GM18498 (cell line): ENCODE results near the gene LEP.
"Not testable (repeated sequence)": the region's sequence is repeated elsewhere in the genome, so short reads cannot be mapped to it uniquely, and the experiment has no call there.

Experiments used
- ATAC-seq: cut with Tn5 transposase; IDR thresholded peaks from one replicate; pipeline ENCODE4 v1.9.1; 2021; ENCODE audit warnings: mild to moderate bottlenecking, moderate library complexity; ENCODE audit not compliant: unreplicated experiment

The LEP gene

DNA sequence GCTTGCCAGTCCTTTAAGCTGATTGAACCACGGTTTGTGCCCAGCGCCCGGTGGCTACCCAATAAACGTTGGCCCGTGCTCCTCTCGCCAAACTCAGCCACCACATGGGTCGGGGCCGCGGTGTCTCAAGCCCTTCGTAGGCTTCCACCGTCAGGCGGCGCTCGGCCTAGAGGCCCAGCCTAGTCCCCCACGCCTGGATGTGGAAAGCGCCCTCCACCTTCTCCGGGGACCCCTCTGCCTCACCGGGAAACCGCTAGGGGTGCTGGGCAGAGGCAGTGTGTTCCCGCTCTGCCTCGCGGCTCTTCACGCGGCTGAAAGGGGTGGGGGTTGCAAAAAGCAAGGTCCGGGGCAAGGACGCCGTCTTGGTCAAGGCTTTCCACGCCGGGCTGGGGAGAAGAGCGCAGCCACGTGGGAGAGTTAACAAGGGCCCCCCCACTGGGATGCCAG is 29.8 kb downstream of the LEP start:
- no peak for ATAC-seq

DNA sequence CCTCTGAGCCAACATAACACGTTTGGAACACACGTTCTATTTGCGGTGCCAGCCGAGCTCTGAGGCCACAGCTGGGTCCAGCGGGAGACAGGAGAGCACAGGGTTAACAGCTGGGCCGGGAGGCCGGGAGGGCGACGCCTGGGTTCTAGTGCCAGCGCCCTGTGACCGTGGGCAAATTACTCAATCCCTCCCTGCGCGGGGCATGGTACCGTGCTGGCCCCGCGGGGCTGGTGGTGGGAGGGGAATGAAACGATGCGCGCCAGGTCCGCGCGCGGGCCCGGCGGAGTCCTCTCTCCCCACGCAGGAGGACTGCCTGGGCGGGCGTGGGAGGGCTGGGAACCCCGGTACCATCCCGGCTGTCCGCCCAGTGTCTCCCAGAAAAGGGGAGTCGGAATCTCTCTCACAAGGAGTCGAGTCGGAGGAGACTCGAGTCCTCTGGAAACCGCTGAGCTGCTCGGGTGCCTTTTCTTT is 30.4 kb downstream of the LEP start:
- no peak for ATAC-seq

DNA sequence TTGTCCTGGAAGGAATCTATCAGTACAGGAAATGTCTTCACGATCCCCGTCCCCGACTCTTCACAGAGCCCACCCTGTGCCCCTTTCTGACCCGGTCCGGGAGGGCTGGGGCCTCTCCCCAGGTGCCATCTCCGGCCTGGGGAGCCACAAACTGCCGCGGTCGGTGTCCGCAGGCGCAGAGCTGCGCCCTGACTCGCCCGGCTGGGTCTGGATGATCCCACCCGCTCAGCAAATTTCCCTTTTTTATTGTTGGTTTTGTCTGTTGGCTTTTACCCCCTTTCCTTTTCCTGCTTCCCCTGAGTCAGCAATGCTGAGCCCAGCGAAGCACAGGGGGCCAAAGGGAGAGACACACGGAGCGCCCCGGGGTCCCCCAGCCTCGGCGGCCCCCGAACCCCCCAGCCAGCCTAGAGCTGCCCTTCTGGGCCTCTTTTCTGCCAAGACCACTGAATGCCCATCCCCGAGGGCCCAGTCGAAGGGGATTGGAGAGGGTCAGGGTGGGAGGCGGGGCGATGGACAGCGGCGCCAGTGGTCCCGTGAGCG is 30.9 kb downstream of the LEP start:
- no peak for ATAC-seq

DNA sequence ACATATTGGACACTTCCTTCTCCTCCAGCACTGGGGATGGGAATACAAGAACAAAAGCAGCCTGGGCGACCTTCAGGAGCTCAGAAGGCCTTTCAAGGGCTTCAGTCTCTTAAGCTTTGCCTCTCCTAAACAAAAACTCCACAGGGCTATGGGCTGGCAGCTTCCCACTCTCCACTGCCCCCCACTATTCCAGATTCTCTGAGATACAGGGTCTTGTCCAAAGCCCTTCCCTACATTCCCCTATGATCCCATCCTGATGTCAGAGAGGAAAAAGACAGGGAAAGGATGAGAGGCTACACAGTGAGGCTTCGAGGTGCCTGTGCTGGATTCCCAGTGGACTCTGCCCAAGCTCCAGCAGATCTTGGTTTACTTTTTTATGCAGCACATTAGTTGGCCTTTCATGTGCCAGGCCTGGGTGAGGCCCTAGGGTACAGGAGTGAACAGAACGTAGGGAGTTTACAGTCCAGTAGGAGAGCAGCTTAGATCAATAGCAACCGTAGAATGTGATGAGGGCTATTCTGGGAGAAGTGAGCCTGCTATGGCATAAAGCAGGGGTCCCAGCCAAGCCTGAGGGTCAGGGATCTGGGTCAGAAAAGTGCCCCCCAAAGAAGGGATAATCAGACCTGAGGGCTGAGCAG is 33.3 kb downstream of the LEP start:
- no peak for ATAC-seq

DNA sequence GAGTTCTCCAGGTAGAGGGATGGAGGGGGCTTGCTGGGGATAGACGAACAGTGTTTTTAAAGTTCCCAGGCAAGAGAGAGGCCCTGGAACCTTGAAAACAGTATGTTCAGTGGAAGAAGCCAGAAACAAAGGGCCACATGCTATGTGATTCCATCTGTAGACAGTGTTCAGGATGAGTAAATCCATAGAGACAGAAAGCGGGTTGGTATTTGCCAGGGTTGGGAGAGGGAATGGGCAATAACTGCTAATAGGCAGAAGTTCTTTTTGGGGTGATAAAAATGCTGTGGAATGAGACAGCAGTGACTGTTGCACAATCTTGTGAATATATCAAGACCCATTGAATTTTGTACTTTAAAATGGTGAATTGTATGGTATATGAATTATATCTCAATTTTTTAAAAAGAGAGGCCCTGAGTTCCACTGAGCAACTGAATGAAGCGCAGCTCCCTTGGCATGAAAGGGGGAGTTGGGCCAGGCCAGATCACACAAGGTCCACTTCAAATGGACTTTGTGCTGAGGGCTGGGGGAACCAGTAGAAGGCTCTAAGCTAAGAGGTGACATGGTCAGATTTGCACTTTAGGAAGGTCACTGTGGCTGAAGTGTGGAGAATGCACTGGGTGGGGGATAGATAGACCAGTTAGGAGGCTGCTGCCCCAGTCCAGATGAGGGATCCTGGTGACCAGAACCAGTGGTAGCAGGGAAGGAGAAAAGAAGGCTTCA is 34.0 kb downstream of the LEP start:
- ATAC-seq = no peak

DNA sequence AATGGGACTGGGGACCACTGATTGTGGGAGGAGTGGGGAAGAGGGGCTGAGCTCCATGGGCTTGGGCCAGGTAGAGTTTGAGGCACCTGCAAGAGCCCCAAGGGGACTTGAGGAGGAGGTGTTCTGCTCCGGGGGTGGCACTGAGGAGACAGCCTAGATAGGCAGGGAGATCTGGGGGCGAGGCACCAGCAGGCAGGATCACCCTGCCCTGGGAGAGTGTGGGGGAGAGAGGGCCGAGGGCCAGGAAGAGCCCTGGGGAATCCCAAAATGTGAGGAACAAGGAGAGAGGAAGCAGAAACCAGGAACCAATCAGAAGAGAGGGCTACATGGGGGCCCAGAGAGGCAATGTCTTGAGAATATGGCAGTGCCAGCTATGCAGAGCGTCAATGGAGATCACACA is 34.6 kb downstream of the LEP start:
- ATAC-seq = no peak

DNA sequence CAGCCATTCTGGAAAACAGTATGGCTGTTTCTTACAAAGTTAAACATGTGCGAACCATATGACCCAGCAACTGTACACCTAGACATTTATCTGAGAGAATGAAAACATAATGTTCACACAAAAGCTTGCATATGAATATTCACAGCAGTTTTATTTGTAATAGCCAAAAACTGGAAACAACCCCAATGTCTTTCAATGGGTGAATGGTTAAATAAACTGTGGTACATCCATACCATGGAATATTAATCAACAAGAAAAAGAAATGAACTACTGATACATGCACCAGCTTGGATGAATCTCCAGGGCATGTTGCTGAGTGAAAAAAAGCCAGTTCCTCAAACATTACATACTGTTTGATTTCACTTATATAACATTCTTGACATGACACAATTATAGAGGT is 37.3 kb downstream of the LEP start:
- no peak for ATAC-seq

DNA sequence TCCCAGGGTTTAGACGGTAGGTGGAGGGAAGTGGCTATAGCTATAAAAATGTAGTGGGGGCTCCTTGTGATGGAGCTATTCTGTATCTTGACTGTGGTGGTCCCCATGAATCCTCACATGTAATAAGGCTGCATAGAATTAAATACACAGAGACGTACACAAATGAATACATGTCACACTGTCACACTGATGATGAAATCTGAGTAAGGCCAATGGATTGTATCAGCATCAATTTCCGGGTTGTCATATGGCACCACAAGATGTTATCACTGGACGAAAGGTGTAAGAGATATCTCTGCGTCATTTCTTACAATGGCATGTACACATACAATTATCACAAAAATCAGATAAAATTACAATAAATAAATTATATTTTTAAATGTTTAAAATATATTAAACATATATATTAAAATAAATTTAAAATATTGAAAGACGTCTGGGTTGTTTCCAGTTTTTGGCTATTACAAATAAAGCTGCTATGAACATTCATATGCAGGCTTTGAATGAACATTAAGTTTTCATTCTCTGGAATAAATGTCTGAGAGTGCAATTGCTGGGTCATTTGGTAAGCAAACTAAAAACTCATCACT is 38.1 kb downstream of the LEP start:
- no peak for ATAC-seq

DNA sequence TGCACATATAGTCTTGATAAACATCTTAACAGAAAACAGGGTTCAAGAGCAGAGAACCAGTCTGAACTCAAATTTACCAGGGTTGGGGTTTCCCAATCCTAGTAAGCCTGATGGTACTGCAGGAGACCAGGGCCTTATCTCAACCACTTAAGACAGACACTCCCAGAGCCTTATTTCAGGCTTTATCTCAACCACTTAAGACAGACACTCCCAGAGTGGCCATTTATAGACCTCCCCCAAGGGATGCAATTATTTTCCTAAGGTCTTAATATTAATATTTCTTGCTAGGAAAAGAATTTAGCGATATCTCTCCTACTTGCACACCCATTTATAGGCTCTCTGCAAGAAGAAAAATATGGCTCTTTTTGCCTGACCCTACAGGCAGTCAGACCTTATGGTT is 39.4 kb downstream of the LEP start:
- not testable (repeated sequence) for ATAC-seq

DNA sequence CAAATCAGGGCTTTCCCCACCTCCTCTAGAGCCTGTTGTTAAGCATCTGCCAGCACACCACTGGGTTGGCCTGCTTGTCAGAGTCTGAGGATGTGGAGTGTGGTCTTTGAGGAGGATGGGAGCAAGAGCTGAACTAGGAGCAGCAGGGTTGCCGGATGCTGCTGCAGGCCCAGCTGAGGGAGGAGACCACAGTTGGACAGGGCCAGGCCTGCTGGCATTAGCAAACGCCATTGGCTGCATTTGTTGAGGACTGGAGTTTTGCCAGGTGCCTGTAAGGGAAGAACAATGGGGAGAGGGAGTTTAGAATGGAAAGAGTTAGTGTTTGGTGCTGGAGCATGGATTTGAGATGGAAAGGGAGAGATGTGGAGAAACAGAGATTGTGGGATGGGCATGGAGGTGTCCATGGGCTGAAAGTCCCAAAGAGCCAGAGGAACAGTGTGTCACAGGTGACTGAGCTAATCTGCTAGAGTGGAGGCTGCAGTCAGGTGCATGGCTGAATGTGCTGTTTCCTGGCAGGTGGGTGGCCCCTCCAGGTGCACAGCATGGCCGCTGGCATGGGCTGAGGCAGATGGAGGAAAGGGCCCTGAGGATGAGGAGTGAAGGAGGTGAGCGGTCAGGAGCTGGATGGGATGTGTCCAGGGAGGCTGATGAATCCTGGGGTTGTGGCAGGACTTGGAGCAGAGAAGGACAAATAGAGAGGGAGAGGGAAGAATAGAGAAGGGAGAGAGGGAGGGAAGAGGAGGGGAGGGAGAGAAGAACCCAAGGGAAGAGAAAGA is 40.7 kb downstream of the LEP start:
- ATAC-seq = no peak

DNA sequence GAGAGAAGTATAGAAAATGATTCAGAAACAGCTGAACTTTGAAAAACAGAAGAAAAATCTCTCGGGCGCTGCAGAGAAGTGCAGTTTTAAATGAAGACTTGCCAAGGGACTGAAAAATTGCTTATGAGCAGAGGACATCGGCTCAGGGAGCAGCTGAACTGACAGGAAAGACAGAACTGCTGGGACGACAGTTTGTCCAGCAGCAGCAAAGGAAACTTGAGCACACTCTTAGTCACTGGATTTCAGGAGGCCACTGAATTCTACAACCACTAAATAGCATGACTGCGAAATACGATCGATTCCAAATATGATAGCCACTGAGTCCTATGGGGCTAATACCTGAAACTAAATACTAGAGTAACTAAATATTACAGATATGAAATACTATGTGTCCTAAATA is 43.0 kb downstream of the LEP start:
- ATAC-seq = no peak

DNA sequence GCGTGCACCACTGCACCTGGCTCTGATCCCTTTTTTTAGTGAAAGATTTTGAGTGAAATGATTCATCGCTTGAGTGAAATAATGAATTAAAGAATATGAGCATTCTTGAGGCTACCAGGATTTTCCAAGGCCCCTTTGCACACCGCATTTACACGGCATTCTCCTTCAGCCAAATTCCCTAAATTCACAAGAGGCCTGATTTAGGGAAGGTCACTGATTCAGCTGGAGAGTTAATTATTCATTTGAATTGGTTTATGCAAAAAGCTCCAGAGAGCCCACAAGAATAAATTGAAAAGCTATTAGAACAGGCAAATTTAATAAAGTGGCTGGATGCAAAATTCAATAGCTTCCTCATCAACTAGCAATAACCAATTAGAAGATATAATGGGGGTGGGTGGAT is 46.5 kb downstream of the LEP start:
- no peak for ATAC-seq

DNA sequence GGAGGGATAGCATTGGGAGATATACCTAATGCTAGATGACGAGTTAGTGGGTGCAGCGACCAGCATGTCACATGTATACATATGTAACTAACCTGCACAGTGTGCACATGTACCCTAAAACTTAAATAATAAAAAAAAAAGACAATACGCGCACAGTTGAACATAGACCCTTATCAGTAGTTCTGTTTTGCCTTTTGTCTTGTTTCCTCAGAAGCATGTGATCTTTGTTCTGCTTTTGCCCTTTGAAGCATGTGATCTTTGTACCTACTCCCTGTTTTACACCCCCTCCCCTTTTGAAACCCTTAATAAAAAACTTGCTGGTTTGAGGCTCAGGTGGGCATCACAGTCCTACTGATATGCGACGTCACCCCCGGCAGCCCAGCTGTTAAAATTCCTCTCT is 56.9 kb downstream of the LEP start:
- ATAC-seq = not testable (repeated sequence)

DNA sequence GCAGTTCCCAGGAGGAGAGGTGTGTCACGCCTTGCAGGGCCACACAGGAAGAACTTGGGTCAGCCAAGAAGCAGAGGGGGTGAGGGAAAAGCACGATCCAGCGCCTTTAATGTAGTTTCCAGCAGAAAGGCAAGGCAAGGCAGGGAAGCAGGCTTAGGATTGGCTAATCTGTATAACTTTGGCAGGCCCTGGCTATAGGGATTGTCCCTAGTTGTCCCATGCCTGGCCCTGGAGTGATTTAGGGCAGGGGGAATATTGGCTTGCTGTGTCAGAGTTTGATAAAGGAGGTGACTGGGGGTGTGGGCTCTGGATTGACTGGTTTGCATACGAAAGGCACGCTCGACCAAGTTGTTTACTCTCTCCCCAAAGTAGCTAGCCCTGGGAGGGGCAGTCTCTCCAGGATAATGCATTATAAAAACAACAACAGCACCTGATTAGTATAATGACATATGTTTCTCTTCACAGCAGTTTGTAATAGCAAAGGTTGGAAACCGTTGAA is 58.1 kb downstream of the LEP start:
- ATAC-seq = no peak

DNA sequence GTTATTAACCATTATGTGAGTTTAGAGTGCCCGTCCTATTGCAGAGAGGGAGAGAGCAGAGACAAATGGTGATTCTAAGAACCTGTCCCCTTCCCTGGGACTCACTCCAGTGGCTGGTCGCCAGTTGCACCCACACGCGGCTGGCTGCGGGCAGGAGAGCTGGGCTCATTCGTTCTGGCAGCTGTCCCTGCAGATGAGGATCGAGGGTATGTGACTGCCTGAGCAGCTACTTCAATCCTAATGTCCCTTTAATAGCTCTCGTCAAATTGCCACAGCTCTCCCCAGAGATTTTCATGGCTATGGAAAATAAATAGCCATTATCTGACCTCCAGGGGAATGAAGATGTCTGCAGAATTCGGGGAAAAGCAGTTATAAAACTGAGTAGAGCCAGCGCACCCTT is 61.1 kb downstream of the LEP start:
- no peak for ATAC-seq

DNA sequence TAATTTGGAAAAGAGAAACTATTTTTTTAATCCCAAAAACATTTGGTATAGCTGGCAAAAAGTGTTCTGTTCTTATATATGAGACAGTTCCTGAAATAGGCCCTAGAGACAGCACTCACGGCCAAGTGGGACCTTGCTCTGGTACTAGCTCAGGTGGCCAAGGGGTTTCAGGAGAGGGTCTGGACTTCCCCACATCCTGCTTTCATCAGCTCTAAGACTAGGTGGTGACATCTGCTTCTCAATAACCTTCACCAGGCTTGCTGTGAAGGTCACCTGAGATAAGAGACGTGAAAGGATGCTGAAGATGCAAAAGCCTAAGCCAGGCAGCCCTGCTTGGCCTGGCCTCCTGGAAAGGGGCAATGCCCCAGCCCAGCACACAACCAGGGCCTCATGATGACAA is 62.1 kb downstream of the LEP start:
- ATAC-seq = no peak

DNA sequence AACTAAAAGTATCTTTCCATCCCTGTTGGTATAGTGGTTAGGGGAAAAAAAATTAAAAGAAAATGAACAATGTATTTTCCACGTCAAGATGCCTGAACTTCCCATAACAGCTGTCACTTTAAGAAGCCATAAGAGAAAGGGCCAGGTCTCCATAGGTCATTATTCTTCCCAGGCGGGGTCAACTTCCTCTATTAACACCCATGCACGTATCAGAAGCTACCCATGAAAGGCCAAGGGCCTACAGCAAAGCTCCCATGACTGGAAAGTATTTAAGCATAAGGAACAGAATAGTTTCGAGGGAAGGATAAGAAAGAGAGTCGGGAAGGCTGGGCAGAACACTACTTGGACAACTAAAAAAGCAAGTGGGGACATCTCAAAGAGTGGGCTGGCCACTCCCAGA is 62.6 kb downstream of the LEP start:
- no peak for ATAC-seq

DNA sequence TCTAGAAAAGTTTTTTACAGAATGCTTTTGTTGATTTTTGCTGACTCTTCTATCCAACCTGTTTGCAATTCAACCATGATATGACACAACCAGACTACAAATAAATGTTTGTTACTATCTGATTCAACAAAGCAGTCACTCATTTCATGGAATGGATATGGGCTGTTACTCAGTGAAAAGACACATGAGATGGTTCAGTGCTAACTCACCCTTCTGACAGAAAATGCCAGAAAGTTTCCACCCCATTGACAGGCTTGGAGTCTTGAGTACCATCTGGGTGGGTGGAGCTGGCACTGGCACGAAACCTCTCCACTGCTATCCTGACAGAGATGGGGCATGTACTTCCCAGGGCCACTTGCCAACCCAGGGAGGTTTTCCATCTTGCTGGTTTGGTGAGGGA is 63.1 kb downstream of the LEP start:
- ATAC-seq = no peak

DNA sequence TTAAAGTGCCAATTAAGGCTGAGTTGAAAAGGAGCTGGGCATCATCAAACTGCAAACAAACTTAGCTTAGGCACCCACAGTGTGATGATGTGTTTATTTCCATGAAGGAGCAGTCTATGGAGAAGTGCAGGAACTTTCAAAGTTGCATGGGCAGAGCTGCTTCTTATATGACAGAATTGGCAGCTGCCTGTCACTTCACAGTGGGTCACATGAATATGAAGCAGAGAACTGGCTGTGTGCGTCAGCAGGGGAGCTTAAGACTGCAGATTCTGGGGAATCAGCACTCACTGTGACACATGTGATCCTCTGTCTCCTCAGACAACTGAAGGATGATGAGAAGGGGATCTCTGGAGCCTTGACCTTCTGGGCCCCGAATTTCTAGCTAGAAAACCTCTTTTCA is 66.0 kb downstream of the LEP start:
- no peak for ATAC-seq
